H4 (cell line): ENCODE data around the gene PAFAH2. TPM values are rescaled to one million over a fixed set of nuclear protein-coding genes. Genes with fewer than 3 reads are reported as not detected.

Source experiments
- total RNA-seq: library from RNA; depleted of rRNA; stranded (reverse); fragments of >200 nt; shearing (Covaris generic); gene quantifications from 2 replicates; pipeline ENCODE4 v1.2.3, GENCODE V29; 2014; rRNA removed

Gene PAFAH2
- total RNA-seq, 1 experiment from 2014 or later: 8.3 TPM

Other genes starting within 250 kb of the PAFAH2 start
- 27.7 and 32.1 TPM in 2 replicates for gene SELENON, start 197.9 kb downstream of the PAFAH2 start, total RNA-seq
- 24.4 and 31.7 TPM in 2 replicates for gene MTFR1L, start 178.1 kb downstream of the PAFAH2 start, total RNA-seq
- gene AUNIP, start 138.6 kb downstream of the PAFAH2 start, total RNA-seq: 8.7 and 12.4 TPM in 2 replicates
- gene PAQR7, start 122.4 kb downstream of the PAFAH2 start, total RNA-seq: 2.8 and 3.2 TPM in 2 replicates
- gene STMN1, start 91.6 kb downstream of the PAFAH2 start, total RNA-seq: 204 and 329 TPM in 2 replicates
- not detected in 2 replicates for gene EXTL1, start 23.7 kb upstream of the PAFAH2 start, total RNA-seq
- gene SLC30A2, start 48.1 kb upstream of the PAFAH2 start, total RNA-seq: not detected in 2 replicates
- not detected in 2 replicates for gene TRIM63, start 69.6 kb upstream of the PAFAH2 start, total RNA-seq
- gene PDIK1L, start 113.8 kb upstream of the PAFAH2 start, total RNA-seq: 5.7 and 7.3 TPM in 2 replicates
- gene FAM110D, start 161.0 kb upstream of the PAFAH2 start, total RNA-seq: 0.04 and 0.12 TPM in 2 replicates
- not detected in 2 replicates for gene C1orf232, start 170.9 kb upstream of the PAFAH2 start, total RNA-seq
- gene ZNF593, start 171.8 kb upstream of the PAFAH2 start, total RNA-seq: 27.4 and 41.0 TPM in 2 replicates
- gene ZNF593OS, start 173.8 kb upstream of the PAFAH2 start, total RNA-seq: not detected in 2 replicates
- not detected in 2 replicates for gene CNKSR1, start 179.4 kb upstream of the PAFAH2 start, total RNA-seq
- not detected in 2 replicates for gene CATSPER4, start 192.5 kb upstream of the PAFAH2 start, total RNA-seq
- gene CEP85, start 236.1 kb upstream of the PAFAH2 start, total RNA-seq: 18.1 and 21.3 TPM in 2 replicates